Parathyroid adenoma (tissue), 2 donors: Measurements from ENCODE around the gene ESD.
"Not testable (repeated sequence)": the region's sequence is repeated elsewhere in the genome, so short reads cannot be mapped to it uniquely, and the experiment has no call there.

Experiments used
- H2AFZ ChIP-seq: fragments of 300-600 bp; sonication (generic); one replicate; pipeline ENCODE4 v1.7.0; 2017; ENCODE audit warnings: antibody characterized with exemption, mild to moderate bottlenecking
- H3K27ac ChIP-seq: fragments of 300-600 bp; sonication (generic); one replicate; pipeline ENCODE4 v1.7.0; 2017
- H3K27me3 ChIP-seq: fragments of 300-600 bp; sonication (generic); one replicate; pipeline ENCODE4 v1.7.0; 2017; ENCODE audit warnings: low read length; ENCODE audit not compliant: control insufficient read depth, insufficient read depth
- H3K36me3 ChIP-seq: fragments of 300-600 bp; sonication (generic); one replicate; pipeline ENCODE4 v1.7.0; 2017; ENCODE audit warnings: low read length; ENCODE audit not compliant: control insufficient read depth, insufficient read depth
- H3K4me1 ChIP-seq: fragments of 300-600 bp; sonication (generic); one replicate; pipeline ENCODE4 v1.7.0; 2017; ENCODE audit warnings: control low read depth
- H3K4me2 ChIP-seq: fragments of 300-600 bp; sonication (generic); one replicate; pipeline ENCODE4 v1.7.0; 2017; ENCODE audit warnings: low read length
- H3K4me3 ChIP-seq: fragments of 300-600 bp; sonication (generic); one replicate; pipeline ENCODE4 v1.7.0; 2017; ENCODE audit warnings: low read depth, low read length
- H3K79me2 ChIP-seq: fragments of 300-600 bp; sonication (generic); one replicate; pipeline ENCODE4 v1.7.0; 2017; ENCODE audit warnings: control low read depth
- H3K9ac ChIP-seq: fragments of 300-600 bp; sonication (generic); one replicate; pipeline ENCODE4 v1.7.0; 2017; ENCODE audit warnings: mild to moderate bottlenecking
- H3K9me3 ChIP-seq: fragments of 300-600 bp; sonication (generic); one replicate; pipeline ENCODE4 v1.7.0; 2017; ENCODE audit warnings: low read length; ENCODE audit not compliant: control insufficient read depth
- CTCF ChIP-seq: fragments of 300-600 bp; sonication (generic); IDR thresholded peaks from one replicate; pipeline ENCODE4 v1.7.0; 2017; ENCODE audit warnings: antibody characterized with exemption, mild to moderate bottlenecking
- donor health status: primary hyperparathyroidism.

The ESD gene

GRCh38 chr13:46817838-46818476 lies 21.0 kb upstream of the ESD start:
- H3K79me2 ChIP-seq = no peaks in the 10 kb centered on the region
- H3K4me2 ChIP-seq = no peak overlapping the region
- TF ChIP-seq CTCF = no peak
- H2AFZ ChIP-seq = no peak overlapping the region
- no peaks in the 10 kb centered on the region for H3K4me1 ChIP-seq
- no peaks in the 10 kb centered on the region for H3K9me3 ChIP-seq
- H3K4me3 ChIP-seq = no peak overlapping the region
- no peak overlapping the region for H3K9ac ChIP-seq
- no peaks in the 10 kb centered on the region for H3K27me3 ChIP-seq
- H3K36me3 ChIP-seq = no peaks in the 10 kb centered on the region
- H3K27ac ChIP-seq = no peak overlapping the region

GRCh38 chr13:46817095-46817494 lies 20.1 kb upstream of the ESD start:
- Histone ChIP-seq H3K4me3 (no peak overlapping the region), H2AFZ (no peak overlapping the region), H3K27me3 (no peaks in the 10 kb centered on the region), H3K27ac (no peak overlapping the region), H3K4me1 (no peaks in the 10 kb centered on the region), H3K9ac (no peak overlapping the region), H3K9me3 (no peaks in the 10 kb centered on the region), H3K36me3 (no peaks in the 10 kb centered on the region), H3K79me2 (no peaks in the 10 kb centered on the region), H3K4me2 (no peak overlapping the region)
- no peak for TF ChIP-seq CTCF

GRCh38 chr13:46816371-46816770 lies 19.4 kb upstream of the ESD start:
- Histone ChIP-seq H3K4me2 (no peak overlapping the region), H3K4me1 (no peaks in the 10 kb centered on the region), H3K4me3 (no peak overlapping the region), H3K27me3 (no peaks in the 10 kb centered on the region), H3K9me3 (no peaks in the 10 kb centered on the region), H3K79me2 (no peaks in the 10 kb centered on the region), H2AFZ (no peak overlapping the region), H3K27ac (no peak overlapping the region), H3K36me3 (no peaks in the 10 kb centered on the region), H3K9ac (no peak overlapping the region)
- no peak for TF ChIP-seq CTCF

GRCh38 chr13:46812301-46812797 lies 15.4 kb upstream of the ESD start:
- no peak for TF ChIP-seq CTCF
- no peaks in the 10 kb centered on the region for H3K4me1 ChIP-seq

GRCh38 chr13:46810440-46810839 lies 13.5 kb upstream of the ESD start:
- Histone ChIP-seq H3K9ac (no peak overlapping the region), H3K4me3 (no peak overlapping the region), H2AFZ (no peak overlapping the region), H3K79me2 (no peaks in the 10 kb centered on the region), H3K4me2 (no peak overlapping the region), H3K27ac (no peak overlapping the region), H3K36me3 (no peaks in the 10 kb centered on the region), H3K4me1 (no peaks in the 10 kb centered on the region), H3K27me3 (no peaks in the 10 kb centered on the region), H3K9me3 (no peaks in the 10 kb centered on the region)
- TF ChIP-seq CTCF = no peak

More at GRCh38 chr13:46812301-46812797, 15.4 kb upstream of the ESD start:
- Histone ChIP-seq H2AFZ (no peak overlapping the region), H3K79me2 (no peaks in the 10 kb centered on the region), H3K36me3 (no peaks in the 10 kb centered on the region), H3K4me3 (no peak overlapping the region), H3K4me2 (no peak overlapping the region), H3K27ac (no peak overlapping the region), H3K9me3 (no peaks in the 10 kb centered on the region), H3K27me3 (no peaks in the 10 kb centered on the region), H3K9ac (no peak overlapping the region)

GRCh38 chr13:46804921-46805320 lies 8.0 kb upstream of the ESD start:
- H2AFZ ChIP-seq = not testable (repeated sequence)

More at GRCh38 chr13:46804921-46805320, 8.0 kb upstream of the ESD start:
- H3K4me3 ChIP-seq, H3K4me1 ChIP-seq, H3K36me3 ChIP-seq, H3K27me3 ChIP-seq, H3K4me2 ChIP-seq, H3K9me3 ChIP-seq, H3K79me2 ChIP-seq, H3K27ac ChIP-seq, H3K9ac ChIP-seq: not testable (repeated sequence)
